Activated gamma-delta T cell treated with Interleukin-2 at 50 U/mL for 16 hours (primary cell): ENCODE results near the gene SOX30.

ENCODE experiments used
- DNase-seq: peaks from one replicate; pipeline ENCODE4 v3.0.0-alpha.2; 2020

SOX30 gene

GRCh38 chr5:157659868-157660660 is 7.8 kb upstream of the SOX30 start:
- no peak for DNase-seq

GRCh38 chr5:157658893-157659292 is 6.7 kb upstream of the SOX30 start:
- DNase-seq: no peak

GRCh38 chr5:157657516-157657915 is 5.3 kb upstream of the SOX30 start:
- DNase-seq: no peak

GRCh38 chr5:157651623-157652376 is 438 bp downstream of the SOX30 start:
- peak; percentile 75 for DNase-seq

GRCh38 chr5:157650991-157651611 is 1.1 kb downstream of the SOX30 start:
- DNase-seq: no peak

GRCh38 chr5:157649101-157649500 is 3.1 kb downstream of the SOX30 start:
- DNase-seq: no peak

- DNase-seq: no peak
Observed at GRCh38 chr5:157648275-157648990, 3.8 kb downstream of the SOX30 start.

- DNase-seq: no peak
Observed at GRCh38 chr5:157640406-157641066, 11.7 kb downstream of the SOX30 start.

- no peak for DNase-seq
Observed at GRCh38 chr5:157630341-157630740, 21.9 kb downstream of the SOX30 start.

- DNase-seq: no peak
Observed at GRCh38 chr5:157626831-157627230, 25.4 kb downstream of the SOX30 start.

- DNase-seq: no peak
Observed at GRCh38 chr5:157624144-157624543, 28.1 kb downstream of the SOX30 start.

- no peak for DNase-seq
Observed at GRCh38 chr5:157620776-157621175, 31.5 kb downstream of the SOX30 start.

- no peak for DNase-seq
Observed at GRCh38 chr5:157618191-157618765, 34.0 kb downstream of the SOX30 start.

- DNase-seq: no peak
Observed at GRCh38 chr5:157616785-157617184, 35.5 kb downstream of the SOX30 start.

GRCh38 chr5:157613385-157614245 is 38.6 kb downstream of the SOX30 start:
- DNase-seq: no peak

GRCh38 chr5:157612581-157612980 is 39.7 kb downstream of the SOX30 start:
- DNase-seq: no peak

- no peak for DNase-seq
Observed at GRCh38 chr5:157611571-157612476, 40.4 kb downstream of the SOX30 start.

- DNase-seq: no peak
Observed at GRCh38 chr5:157610990-157611389, 41.2 kb downstream of the SOX30 start.

- DNase-seq: no peak
Observed at GRCh38 chr5:157608972-157609565, 43.2 kb downstream of the SOX30 start.
